DND-41 (cell line): ENCODE results near the gene PTPRN.

Source experiments
- CTCF ChIP-seq: IDR thresholded peaks from 2 replicates; pipeline ENCODE4 v1.5.1; 2012; ENCODE audit warnings: borderline replicate concordance, low read length, moderate library complexity, mild to moderate bottlenecking; ENCODE audit not compliant: poor library complexity, severe bottlenecking; ENCODE audit errors: extremely low read depth
- EZH2 ChIP-seq: IDR thresholded peaks from 3 replicates; pipeline ENCODE4 v1.6.1; 2012; ENCODE audit warnings: borderline replicate concordance, low read depth, mild to moderate bottlenecking, moderate library complexity, low read length, inconsistent platforms; ENCODE audit not compliant: severe bottlenecking

GRCh38 chr2:219353129-219353528 is 43.9 kb upstream of the PTPRN start:
- no peak for TF ChIP-seq EZH2
- no peak for TF ChIP-seq CTCF
